Adipose tissue (tissue), 3 donors: Measurements from ENCODE around the gene LASP1NB. TPM values are rescaled to one million over a fixed set of nuclear protein-coding genes. Genes with fewer than 3 reads are reported as not detected.
A peak's percentile ranks its signal among the peaks of the same experiment; 100 is the strongest.
"Not testable (repeated sequence)": the region's sequence is repeated elsewhere in the genome, so short reads cannot be mapped to it uniquely, and the experiment has no call there.

ENCODE experiments used
- H3K27ac ChIP-seq: one replicate; pipeline ENCODE4 v1.5.1; 2013; ENCODE audit warnings: low read depth, low read length
- WGBS, 3 donors: extraction: QIAGEN DNeasy Blood & Tissue Kit; methylation state at CpG; one replicate each; pipeline ENCODE4 v1.1.7; 2013; 5-methylcytosine and 5-hydroxymethylcytosine counted together
- polyA plus RNA-seq, 3 donors: library from polyadenylated mRNA; stranded (reverse); fragments of 200-250 nt; gene quantifications; one replicate each; pipeline ENCODE4 v1.2.3, GENCODE V29; 2013
- donor health status: healthy with polysubstance abuse.
- donor health status: Bipolar disorder and iron deficiency.
- donor health status: healthy.

The LASP1NB gene

DNA sequence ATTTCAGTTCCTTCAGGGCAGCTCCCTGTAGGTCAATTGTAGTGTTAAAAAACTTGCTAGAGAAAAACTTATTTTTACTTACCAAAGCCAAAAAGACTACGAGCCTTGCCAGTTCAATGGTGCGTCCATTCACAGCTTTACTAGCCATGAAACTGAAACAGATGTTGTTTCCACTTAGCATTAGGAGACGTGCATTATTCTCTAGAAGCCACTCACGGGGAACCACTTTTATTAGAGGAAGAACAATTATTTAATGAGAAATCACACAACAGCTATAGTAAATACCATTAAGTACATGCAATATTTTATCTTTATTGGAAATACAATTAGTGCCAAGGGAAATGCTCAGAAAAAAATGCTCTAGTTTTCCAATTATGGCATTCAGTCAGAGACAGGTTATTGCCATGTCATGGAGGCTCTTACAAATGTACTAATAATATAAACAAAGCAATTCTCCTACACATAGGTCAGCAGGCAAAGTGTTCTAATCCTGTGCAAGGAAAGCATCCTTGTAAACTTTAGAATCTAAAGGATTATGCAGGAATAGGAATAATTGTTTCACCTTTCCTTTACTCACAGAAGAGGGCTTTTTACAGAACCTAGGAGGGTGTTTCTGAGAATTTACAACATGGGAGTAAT is 17.4 kb downstream of the LASP1NB start:
- no peak overlapping the region for H3K27ac ChIP-seq
- 49 to 65% (median 64%) methylated on average over 4 of the region's 4 CpGs for WGBS, 3 donors

DNA sequence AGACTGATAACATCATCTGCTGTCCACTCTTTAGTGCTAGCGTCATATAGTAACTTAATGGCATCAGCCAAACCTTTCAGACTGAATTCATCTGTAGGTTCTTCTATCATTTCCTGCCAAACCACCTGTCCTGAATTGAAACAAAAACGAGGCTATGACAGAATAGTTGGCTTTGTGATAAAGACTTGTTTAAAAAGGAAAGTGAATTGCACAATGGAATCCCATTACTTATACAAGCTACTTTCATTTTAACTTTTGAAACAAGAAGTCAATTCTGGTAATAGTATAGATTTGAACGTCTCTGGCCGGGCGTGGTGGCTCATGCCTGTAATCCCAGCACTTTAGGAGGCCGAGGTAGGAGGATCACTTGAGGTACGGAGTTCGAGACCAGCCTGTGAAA is 18.2 kb downstream of the LASP1NB start:
- 62 to 71% (median 66%) methylated on average over 8 of the region's 8 CpGs for WGBS, 3 donors
- H3K27ac ChIP-seq = no peak overlapping the region

DNA sequence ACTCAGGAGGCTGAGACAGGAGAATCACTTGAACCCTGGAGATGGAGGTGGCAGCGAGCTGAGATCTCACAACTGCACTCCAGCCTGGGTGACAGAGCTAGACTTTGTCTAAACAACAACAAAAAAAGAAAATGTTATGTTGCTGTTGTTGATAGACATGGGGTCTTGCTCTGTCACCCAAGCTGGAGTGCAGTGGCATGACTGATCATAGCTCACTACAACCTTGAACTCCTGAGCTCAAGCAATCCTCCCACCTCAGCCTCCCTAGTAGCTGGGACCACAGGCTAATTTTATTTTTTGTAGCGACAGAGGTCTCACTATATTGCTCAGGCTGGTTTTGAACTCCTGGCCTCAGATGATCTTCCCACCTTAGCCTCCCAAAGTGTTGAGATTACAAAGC is 21.8 kb downstream of the LASP1NB start:
- H3K27ac ChIP-seq = no peak overlapping the region
- WGBS, 3 donors = 92 to 96% (median 95%) methylated on average over 2 of the region's 2 CpGs

DNA sequence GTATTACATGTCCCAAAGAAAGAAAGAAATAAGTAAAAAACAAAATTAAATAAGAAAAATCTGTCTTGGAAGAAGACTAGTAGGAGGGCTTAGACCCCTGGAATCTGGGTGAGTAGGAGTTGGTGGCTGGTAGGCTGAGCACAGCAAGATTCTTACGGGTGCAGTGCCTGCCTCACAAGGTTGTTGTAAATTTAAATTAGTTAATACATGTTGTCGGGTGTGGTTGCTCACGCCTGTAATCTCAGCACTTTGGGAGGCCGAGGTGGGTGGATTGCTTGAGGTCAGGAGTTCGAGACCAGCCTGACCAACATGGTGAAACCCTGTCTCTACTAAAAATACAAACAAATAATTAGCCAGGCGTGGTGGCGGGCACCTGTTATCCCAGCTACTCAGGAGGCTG is 28.4 kb downstream of the LASP1NB start:
- H3K27ac ChIP-seq = not testable (repeated sequence)
- 90 to 91% (median 90%) methylated on average over 7 of the region's 7 CpGs for WGBS, 3 donors

DNA sequence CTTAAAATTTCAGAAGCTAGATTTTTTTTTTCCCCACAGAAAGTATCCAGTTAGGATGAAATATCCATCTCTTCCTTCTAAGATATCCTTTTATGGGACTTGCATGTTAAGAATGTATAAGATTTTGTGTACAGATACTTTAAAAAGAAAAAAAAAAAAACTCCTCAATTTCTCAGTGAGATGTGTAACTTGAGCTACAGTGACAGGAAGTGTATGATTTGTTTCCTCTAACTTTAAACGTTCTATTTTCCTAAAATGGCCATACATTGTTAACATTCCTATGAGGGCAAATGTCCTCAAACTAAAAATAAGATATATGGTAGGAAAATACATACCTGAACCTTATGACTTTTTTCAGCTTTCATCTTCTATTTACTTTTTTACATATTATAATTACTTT is 32.9 kb downstream of the LASP1NB start:
- no peak overlapping the region for H3K27ac ChIP-seq
- WGBS, 3 donors = 1 to 7% (median 6%) methylated on average over 1 of the region's 1 CpG

DNA sequence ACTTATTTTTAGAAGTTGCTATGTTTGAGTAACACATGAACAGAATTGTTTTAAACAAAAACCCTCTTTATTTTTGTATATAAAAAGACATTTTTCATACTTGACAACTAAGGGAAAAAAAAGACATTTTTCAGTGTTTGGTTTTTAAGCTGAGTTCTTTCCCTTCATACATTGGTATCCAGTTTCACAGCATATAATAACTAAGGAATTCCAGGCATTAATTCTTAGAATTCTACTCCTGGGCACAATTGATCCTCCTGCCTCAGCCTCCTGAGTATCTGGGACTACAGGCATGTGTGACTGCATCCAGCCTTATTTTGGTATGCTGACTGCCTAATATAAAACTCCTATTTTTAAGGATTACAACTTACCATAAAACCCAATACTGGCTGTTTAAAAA is 33.3 kb downstream of the LASP1NB start:
- no peak overlapping the region for H3K27ac ChIP-seq

DNA sequence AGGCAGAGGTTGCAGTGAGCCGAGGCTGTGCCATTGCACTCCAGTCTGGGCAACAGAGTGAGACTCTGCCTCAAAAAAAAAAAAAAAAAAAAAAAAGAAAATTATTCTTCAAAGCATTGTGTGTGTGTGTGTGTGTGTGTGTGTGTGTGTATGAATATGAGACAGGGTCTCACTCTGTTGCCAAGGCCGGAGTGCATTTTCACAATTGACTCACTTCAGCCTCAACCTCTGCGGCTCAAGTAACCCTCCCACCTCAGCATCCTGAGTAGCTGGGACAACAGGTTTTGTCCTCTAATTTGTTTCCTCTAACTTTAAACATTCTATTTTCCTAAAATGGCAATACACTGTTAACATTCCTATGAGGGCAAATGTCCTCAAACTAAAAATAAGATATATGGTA is 34.1 kb downstream of the LASP1NB start:
- no peak overlapping the region for H3K27ac ChIP-seq
- WGBS, 3 donors = 78 to 90% (median 82%) methylated on average over 3 of the region's 3 CpGs

DNA sequence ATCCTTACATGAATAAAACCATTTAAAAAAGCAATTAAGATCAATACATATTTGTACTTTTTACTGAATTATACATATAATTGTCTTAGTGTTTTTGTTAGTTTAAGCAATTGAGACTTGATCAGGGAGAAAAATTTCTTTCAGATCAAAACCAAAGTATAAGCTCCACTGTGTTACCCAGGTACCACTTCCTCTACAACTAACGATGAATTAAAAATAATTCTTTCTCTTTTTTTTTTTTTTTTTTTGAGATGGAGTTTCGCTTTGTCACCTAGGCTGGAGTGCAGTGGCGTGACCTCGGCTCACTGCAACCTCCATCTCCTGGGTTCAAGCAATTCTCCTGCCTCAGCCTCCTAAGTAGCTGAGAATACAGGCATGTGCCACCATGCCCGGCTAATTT is 35.0 kb downstream of the LASP1NB start:
- 76 to 94% (median 84%) methylated on average over 5 of the region's 5 CpGs for WGBS, 3 donors

DNA sequence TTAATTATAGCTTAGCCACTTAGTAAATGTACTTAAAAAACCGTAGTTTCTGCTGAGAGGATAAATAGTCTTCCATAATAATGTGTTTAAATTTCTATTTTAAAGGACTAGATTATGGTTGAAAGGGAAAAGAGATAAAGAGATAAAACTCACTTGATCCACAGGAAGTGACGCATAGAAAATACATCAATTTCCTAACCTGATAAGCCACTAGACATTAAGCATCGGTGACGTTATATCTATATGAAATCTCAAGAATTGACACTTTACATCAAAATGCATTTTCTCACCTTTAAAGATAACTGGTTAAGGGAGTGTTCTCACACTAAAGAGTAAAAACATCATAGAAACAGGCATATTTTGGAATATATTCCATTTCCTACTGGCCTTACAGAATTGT is 36.0 kb downstream of the LASP1NB start:
- 62 to 72% (median 71%) methylated on average over 4 of the region's 4 CpGs for WGBS, 3 donors
- no peak overlapping the region for H3K27ac ChIP-seq

More for the DNA sequence above, 35.0 kb downstream of the LASP1NB start:
- no peak overlapping the region for H3K27ac ChIP-seq

DNA sequence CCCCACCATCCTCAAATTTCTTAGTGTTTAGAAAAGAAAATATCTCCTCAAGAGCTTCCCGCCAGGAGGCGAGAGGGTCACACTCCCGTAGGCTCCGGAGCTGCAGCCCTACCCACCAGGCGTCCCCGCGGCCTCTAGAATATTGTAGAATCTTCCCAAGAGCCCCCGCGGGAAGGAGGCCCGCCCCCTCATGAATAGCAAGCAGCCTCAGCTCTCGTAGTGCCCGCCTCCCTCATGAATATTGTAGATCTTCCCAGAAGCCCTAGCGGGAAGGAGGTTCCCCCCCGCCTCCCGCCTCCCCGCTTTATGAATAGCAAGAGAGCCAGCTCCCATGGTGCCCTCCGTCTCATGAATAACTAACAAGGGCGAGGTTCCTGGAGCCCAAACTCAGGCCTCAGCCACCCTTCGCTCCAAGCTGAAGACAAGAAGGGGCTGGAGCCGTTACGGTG is 41.9 kb downstream of the LASP1NB start, which contains the start of gene FBXO47:
Gene FBXO47 (minus strand): TSS at position 114 of the 449 bp plus-strand sequence. CDS start 4,378 bp downstream, outside the sequence.
- WGBS, 3 donors = 6 to 20% (median 20%) methylated on average over 21 of the region's 21 CpGs
- H3K27ac ChIP-seq = peak within 1 kb of the TSS; percentile 54

DNA sequence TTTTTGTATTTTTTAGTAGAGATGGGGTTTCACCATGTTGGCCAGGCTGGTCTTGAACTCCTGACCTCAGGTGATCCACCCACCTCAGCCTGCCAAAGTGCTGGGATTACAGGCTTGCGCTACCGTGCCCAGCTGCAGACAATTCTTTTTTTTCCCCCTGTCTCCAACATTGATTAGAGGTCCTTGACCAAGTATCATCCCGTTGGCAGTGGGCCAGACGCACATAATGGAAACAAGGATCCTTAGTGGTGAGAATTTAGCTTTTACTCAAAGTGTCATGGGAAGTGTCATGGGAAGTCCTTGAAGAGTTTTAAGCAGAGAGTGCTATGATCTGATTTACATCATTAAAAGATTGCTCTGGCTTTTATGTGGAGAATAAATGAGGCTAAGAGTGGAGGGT is 43.9 kb downstream of the LASP1NB start:
- WGBS, 3 donors = 61 to 66% (median 65%) methylated on average over 4 of the region's 4 CpGs
- no peak overlapping the region for H3K27ac ChIP-seq

DNA sequence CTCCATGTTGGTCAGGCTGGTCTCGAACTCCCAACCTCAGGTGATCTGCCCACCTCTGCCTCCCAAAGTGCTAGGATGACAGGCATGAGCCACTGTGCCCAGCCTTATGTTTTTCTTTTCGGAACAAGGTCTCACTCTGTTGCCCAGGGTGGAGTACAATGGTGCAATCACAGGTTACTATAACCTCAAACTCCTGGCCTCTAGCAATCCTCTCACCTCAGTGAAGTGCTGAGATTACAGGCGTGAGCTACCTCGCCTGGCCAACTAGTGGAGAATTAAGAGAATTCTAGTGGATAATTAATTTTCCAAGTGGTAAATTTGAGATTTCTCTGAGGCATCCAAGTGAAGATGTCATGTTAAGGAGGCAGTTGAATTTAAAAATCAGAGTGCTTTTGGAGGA is 44.7 kb downstream of the LASP1NB start:
- 60 to 81% (median 79%) methylated on average over 4 of the region's 4 CpGs for WGBS, 3 donors

DNA sequence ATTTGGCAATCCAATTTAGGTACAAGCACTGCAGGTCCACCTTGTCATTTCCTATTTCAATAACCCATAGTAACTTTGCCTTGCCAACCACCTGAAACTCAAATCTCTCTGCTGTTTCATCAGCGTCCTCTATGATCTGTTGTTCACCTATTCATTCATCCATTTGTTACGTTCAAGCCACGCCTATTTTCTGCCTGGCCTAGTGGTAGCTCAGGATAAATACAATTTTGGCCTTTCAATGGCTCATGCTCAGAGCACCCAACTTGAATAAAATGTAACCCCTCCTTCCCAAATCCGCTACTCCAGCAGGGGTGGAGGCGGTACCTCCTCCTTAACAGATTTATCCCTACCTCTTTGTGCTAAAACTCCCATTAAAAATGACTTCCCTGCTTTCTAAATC is 45.4 kb downstream of the LASP1NB start:
- H3K27ac ChIP-seq = no peak overlapping the region
- 74 to 83% (median 83%) methylated on average over 5 of the region's 5 CpGs for WGBS, 3 donors

More for the DNA sequence above, 44.7 kb downstream of the LASP1NB start:
- no peak overlapping the region for H3K27ac ChIP-seq

DNA sequence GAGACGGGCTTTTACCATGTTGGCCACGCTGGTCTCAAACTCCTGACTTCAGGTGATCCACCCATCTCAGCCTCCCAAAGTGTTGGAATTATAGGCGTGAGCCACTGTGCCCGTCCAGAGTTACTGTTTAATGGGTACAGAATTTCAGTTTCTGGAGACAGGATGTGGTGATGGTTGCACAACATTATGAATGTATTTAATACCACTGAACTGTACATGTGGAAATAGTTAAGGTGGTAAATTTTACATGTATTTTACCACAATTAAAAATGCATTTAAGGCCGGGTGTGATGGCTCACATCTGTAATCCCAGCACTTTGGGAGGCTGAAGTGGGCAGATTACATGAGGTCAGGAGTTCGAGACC is 50.8 kb downstream of the LASP1NB start:
- WGBS, 3 donors = 44 to 73% (median 60%) methylated on average over 6 of the region's 6 CpGs
- not testable (repeated sequence) for H3K27ac ChIP-seq

DNA sequence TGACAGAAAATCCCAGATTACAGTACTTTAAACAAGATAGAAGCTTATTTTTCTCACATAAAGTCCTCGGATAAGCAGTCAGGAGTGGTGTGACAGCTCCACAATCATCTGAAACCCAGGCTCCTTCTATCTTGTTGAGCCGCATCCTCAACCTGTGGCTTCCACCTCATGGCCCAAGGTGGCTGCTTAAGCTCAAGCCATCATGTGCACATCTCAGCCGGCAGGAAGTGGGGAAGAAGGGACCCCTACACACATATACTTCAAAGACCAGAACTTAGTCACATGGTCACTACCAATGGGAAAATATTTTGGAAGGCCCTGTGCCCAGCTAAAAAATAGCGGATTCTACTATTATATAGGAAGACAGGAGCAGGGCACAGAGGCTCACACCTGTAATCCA is 52.8 kb downstream of the LASP1NB start:
- 94 to 99% (median 99%) methylated on average over 4 of the region's 4 CpGs for WGBS, 3 donors
- no peak overlapping the region for H3K27ac ChIP-seq

Other genes with a start within 250 kb of the LASP1NB start
- 10 to 100 TPM; 38.6 to 96.0 (median 42.9) TPM for gene MLLT6, start 220.3 kb upstream of the LASP1NB start, polyA plus RNA-seq
- gene CISD3, start 195.3 kb upstream of the LASP1NB start, polyA plus RNA-seq = 10 to 100 TPM; 44.3 to 57.4 (median 51.1) TPM
- 10 to 100 TPM; 10.9 to 61.1 (median 15.8) TPM for gene PCGF2, start 177.3 kb upstream of the LASP1NB start, polyA plus RNA-seq
- gene PSMB3, start 172.9 kb upstream of the LASP1NB start, polyA plus RNA-seq = 100 to 1,000 TPM in 2 of 3 donors, 10 to 100 TPM in 1; 76.8 to 190 (median 184) TPM
- gene PIP4K2B, start 126.1 kb upstream of the LASP1NB start, polyA plus RNA-seq = 10 to 100 TPM; 10.0 to 27.3 (median 18.8) TPM
- gene CWC25, start 100.3 kb upstream of the LASP1NB start, polyA plus RNA-seq = 10 to 100 TPM in 2 of 3 donors, 1 to 10 TPM in 1; 9.6 to 19.8 (median 19.3) TPM
- 1,000 to 10,000 TPM; 1,758 to 5,491 (median 3,544) TPM for gene RPL23, start 71.9 kb upstream of the LASP1NB start, polyA plus RNA-seq
- 10 to 100 TPM; 49.1 to 90.6 (median 67.3) TPM for gene LASP1, start 55.6 kb upstream of the LASP1NB start, polyA plus RNA-seq
- under 1 TPM in 1 of 3 donors, not detected in 2; 0.03 TPM for gene FBXO47, start 41.8 kb downstream of the LASP1NB start, polyA plus RNA-seq
- gene PLXDC1, start 226.0 kb downstream of the LASP1NB start, polyA plus RNA-seq = 10 to 100 TPM in 1 of 3 donors, 1 to 10 TPM in 2; 1.2 to 10.7 (median 4.7) TPM
- under 1 TPM in 1 of 3 donors, not detected in 2; 0.07 TPM for gene ARL5C, start 240.5 kb downstream of the LASP1NB start, polyA plus RNA-seq